ENCODE measurements around the gene LRRC2.

Gene LRRC2

DNA sequence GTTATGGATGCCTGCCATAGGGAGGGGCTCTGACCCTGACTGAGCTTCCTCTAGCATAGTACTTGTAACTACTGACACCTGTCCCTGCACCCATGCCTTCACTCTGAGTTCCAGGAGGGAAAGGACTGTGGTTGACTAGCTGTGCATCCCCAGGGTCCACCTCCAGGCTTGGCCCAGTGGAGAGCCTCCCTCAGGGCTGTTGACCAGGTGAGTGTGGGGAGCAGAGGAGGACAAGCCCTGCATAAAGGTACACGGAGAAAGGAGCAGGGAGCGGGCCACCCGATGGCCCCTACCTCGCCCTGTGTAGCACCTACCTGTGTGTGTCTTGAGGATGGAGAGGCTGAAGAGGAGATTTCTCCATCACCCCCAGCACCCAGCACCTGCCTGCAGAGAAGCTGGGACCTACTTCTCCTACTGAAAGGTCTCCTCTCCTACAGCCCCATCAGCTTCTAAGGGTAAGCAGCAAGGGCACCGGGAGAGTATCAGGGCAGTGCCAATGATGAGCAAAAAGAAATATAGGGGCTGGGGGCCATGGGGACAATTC lies 94.7 kb downstream of the LRRC2 start:
- DNase-seq: no peak

DNA sequence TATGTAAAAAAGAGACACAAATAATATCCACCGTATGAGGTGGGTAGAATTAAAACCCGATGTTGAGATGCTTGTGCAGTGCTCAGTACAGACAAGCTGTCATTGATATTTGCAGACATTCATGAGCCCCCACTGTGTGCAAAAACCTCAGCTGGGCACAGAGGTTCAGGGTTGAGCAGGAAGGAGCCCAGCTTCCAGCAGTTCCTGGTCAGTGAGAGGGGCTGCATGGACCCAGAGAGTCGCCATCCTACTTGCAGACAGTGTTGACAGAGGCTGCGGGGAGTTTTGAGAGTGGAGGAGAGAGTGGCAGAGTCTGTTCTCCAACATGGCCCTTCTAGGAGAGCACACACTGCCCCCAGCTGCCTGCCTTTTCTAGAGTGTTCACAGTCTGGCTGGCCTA lies 95.3 kb downstream of the LRRC2 start:
- no peak for DNase-seq

DNA sequence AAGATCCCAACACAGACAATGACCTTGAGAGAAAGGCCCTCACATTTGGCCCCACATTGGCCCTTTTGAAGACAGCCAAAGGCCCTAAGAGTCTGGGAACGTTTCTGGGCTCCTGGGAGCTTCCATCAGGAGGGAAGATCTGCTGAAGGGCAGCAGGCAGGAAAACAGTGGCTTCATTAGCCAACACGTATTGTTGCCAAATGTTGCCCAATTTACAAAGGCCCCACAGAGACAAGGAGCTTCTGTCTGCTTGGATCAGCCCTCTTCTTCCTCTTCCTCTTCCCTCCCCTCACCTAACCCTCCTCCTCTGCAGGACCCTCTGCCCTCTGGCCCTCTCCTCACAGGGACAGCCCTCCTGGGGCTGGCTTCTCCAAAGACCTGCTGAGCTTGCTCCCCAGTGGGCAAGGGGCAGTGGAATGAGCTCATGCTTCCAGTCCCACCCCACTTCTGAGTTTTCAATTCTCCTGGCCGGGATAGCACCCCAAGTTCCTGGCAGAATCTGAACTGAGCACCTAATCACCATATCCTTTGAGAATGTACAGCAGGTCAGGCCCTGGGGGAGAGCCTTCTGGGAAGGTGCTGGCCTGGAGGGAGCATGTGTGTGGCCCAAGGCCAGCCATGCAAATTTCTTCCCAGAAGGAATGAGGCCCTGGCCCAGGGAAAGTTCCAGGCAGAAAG lies 96.3 kb downstream of the LRRC2 start:
- no peak for DNase-seq

DNA sequence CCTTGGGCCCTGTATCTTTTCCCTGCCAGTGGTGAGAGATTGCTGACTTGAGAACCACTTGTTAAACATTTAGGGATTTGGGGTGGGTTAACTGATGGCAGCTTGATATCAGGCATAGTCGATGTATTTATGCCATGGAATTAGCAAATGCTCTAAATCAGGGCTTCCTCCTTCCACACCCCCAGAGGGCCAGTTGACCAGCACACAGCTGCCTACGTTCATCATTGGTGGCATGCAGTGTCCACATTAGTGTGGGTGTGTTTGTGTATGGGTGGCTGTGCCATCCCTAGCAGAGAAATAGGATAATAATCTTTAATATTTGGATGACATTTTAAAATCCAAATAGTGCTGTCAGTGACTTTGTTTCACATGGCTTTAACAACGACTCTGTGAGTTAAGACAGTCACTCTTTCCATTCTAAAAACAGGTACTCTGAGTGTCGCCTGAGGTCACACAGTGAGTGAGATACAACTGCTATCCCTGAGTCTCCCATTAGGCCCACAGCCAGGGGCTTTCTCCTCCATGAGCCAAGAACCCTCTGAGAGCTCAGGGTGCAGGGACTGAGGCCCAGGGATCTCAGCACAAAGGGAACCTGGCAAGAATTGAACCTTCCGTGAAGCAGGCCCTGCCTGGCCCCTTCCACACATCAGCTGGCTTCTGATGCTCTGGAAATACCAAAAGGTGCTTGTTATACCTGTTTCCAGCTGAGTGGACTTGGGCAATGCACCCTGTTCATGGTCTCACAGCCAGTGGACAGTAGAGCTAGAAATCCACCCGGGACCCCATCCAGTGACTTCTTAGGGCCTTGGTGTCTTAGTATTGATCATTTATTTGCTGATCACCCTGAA lies 97.1 kb downstream of the LRRC2 start:
- no peak for DNase-seq

DNA sequence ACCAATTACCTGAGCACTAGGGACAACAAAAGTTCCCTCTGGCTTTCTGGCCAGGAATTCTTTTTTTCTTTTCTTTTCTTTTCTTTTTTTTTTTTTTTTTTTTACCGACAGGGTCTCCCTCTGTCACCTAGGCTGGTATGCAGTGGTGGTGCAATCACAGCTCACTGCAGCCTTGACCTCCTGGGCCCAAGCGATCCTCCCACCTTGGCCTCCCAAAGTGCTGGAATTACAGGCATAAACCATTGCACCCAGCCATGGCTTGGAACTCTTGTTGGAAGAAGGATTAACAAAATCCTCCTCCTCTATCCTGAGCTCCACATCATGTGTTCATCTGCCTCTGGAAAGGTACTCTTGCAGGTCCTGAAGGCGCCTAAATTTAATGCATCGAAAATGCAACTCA lies 98.5 kb downstream of the LRRC2 start:
- no peak for DNase-seq

DNA sequence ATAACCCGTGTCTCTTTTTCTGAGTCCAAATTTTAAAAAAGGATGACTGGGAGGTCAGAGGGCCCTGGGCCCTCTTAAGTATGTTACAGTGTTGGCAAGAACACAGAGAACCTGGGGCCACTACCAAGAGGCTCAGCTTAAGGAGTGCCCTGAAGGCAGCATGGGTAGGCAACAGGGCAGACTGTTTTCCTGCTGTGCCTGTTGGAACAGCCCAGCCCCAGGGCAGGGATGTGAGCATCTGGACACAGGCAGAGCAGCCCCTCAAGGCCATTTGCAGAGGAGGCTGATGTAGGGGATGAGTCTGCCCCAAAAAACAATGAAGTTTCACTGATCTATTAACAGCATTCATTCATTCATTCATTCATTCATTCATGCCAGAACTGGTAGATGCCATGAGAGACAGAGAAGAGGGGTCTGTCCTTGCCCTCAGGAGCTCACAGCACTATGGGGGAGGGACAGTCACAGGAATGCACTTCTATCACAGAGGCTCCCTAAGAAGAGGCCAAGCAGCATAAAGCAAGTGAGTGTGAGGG lies 99.2 kb downstream of the LRRC2 start:
- DNase-seq: no peak

DNA sequence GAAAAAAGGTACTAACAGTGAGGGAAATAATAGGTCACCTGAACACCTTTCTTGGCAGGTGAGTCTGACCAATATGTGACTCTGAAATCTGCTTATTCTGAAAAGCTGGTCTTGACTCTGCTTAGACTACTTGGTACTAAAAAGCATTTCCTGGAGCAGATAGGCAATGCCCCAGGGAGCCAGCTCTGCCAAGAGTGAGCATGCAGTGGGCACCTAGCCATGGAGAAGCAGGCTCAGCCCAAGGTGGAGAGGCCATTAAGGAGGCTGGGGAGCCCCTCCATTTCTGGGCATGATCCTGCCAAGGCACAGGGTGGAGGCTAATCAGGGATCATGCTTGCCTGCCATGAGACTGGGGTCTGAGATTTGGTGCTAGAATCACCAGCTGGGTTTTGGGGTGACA lies 99.8 kb downstream of the LRRC2 start:
- no peak for DNase-seq
